ENCODE data around the gene DEPDC5. TPM values are rescaled to one million over a fixed set of nuclear protein-coding genes. Genes with fewer than 3 reads are reported as not detected.

DEPDC5 gene
- total RNA-seq, 1 donor from 2014 or later, result 13.0 TPM

- H3K27ac ChIP-seq (ENCODE audit: low read depth, low read length), result no peak overlapping the region
- no peak overlapping the region for H3K9ac ChIP-seq (ENCODE audit: low read length)
- Mint-ChIP-seq H3K9me3 (ENCODE audit: unreplicated experiment) (no peaks in the 10 kb centered on the region), H3K27me3 (ENCODE audit: low read depth, unreplicated experiment) (no peaks in the 10 kb centered on the region), H3K4me3 (ENCODE audit: unreplicated experiment) (no peak overlapping the region), H3K4me1 (ENCODE audit: low read depth, unreplicated experiment) (no peaks in the 10 kb centered on the region), H3K36me3 (ENCODE audit: low read depth, unreplicated experiment) (peaks cover 8% of the 10 kb centered on the region), H3K27ac (ENCODE audit: unreplicated experiment) (no peak overlapping the region)
- no peaks in the 10 kb centered on the region for H4K20me1 ChIP-seq (ENCODE audit: insufficient read depth, low read length)
- no peak overlapping the region for H3K4me2 ChIP-seq (ENCODE audit: low read length)
- no peaks in the 10 kb centered on the region for H3K79me2 ChIP-seq (ENCODE audit: insufficient read depth, low read length)
- DNase-seq (ENCODE audit: low read depth), result no peak
- H3K9me3 ChIP-seq (ENCODE audit: insufficient read depth, low read depth, low read length), result no peaks in the 10 kb centered on the region
- TF ChIP-seq EZH2 (IDR thresholded peaks at IDR 0.05; ENCODE audit: insufficient read depth, low read length), result no peak
- no peak for TF ChIP-seq CTCF (IDR thresholded peaks at IDR 0.05; ENCODE audit: insufficient read depth, low read depth, low read length)
- no peaks in the 10 kb centered on the region for H3K4me1 ChIP-seq (ENCODE audit: insufficient read depth, low read length)
- no peak overlapping the region for H3K4me3 ChIP-seq (ENCODE audit: insufficient read depth, low read depth, low read length)
- H3K36me3 ChIP-seq (ENCODE audit: insufficient read depth, low read length), result peaks cover 10% of the 10 kb centered on the region
- no peak for FAIRE-seq
- H2AFZ ChIP-seq (ENCODE audit: low read depth, low read length), result no peak overlapping the region
- H3K27me3 ChIP-seq (ENCODE audit: insufficient read depth, low read length), result no peaks in the 10 kb centered on the region
Measured at GRCh38 chr22:31764785-31765184, 11.0 kb downstream of the DEPDC5 start.

DNA sequence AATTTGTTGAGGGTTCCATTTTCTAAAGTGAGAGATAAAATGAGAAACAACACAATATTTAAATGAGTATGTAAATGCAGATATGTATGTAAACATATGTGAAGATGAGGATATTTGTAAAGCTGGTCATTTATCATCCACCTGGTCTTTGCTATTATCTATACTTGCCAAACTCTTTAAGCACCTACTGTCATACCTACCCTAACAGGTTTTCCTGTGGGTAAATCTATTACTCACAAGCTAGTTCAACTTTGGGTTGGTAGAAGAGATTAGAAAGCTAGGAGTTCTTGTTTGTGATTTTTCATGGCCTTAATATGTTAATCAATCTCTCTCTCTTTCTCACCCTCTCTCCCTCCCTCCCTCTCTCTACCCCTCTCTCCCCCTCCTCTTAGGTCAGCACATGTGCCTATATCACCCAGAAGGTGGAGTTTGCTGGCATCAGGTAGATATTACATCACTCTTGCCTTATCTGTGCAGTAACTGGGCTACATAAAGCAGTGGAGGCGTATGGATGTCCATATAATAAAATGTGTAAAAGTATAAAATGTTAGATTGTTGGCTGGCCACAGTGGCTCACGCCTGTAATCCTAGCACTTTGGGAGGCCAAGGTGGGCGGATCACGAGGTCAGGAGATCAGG lies 14.7 kb downstream of the DEPDC5 start:
- Mint-ChIP-seq H3K4me1 (ENCODE audit: low read depth, unreplicated experiment) (no peaks in the 10 kb centered on the region), H3K27me3 (ENCODE audit: low read depth, unreplicated experiment) (no peaks in the 10 kb centered on the region), H3K36me3 (ENCODE audit: low read depth, unreplicated experiment) (peaks cover 8% of the 10 kb centered on the region), H3K4me3 (ENCODE audit: unreplicated experiment) (no peak overlapping the region), H3K27ac (ENCODE audit: unreplicated experiment) (no peak overlapping the region), H3K9me3 (ENCODE audit: unreplicated experiment) (no peaks in the 10 kb centered on the region)
- H3K27ac ChIP-seq (ENCODE audit: low read depth, low read length), result no peak overlapping the region
- H3K4me3 ChIP-seq (ENCODE audit: insufficient read depth, low read depth, low read length), result no peak overlapping the region
- no peak overlapping the region for H2AFZ ChIP-seq (ENCODE audit: low read depth, low read length)
- no peaks in the 10 kb centered on the region for H3K9me3 ChIP-seq (ENCODE audit: insufficient read depth, low read depth, low read length)
- H3K27me3 ChIP-seq (ENCODE audit: insufficient read depth, low read length), result no peaks in the 10 kb centered on the region
- FAIRE-seq (no peak), DNase-seq (ENCODE audit: low read depth) (no peak)
- H4K20me1 ChIP-seq (ENCODE audit: insufficient read depth, low read length), result no peaks in the 10 kb centered on the region
- H3K4me1 ChIP-seq (ENCODE audit: insufficient read depth, low read length), result no peaks in the 10 kb centered on the region
- TF ChIP-seq EZH2 (IDR thresholded peaks at IDR 0.05; ENCODE audit: insufficient read depth, low read length), result no peak
- TF ChIP-seq CTCF (IDR thresholded peaks at IDR 0.05; ENCODE audit: insufficient read depth, low read depth, low read length), result no peak
- H3K36me3 ChIP-seq (ENCODE audit: insufficient read depth, low read length), result peaks cover 10% of the 10 kb centered on the region
- H3K79me2 ChIP-seq (ENCODE audit: insufficient read depth, low read length), result no peaks in the 10 kb centered on the region
- H3K4me2 ChIP-seq (ENCODE audit: low read length), result no peak overlapping the region
- no peak overlapping the region for H3K9ac ChIP-seq (ENCODE audit: low read length)

GRCh38 chr22:31773416-31773815 lies 19.6 kb downstream of the DEPDC5 start:
- DNase-seq (ENCODE audit: low read depth), result no peak
- Mint-ChIP-seq H3K27me3 (ENCODE audit: low read depth, unreplicated experiment) (no peaks in the 10 kb centered on the region), H3K36me3 (ENCODE audit: low read depth, unreplicated experiment) (peaks cover 9% of the 10 kb centered on the region), H3K27ac (ENCODE audit: unreplicated experiment) (no peak overlapping the region), H3K4me1 (ENCODE audit: low read depth, unreplicated experiment) (no peaks in the 10 kb centered on the region), H3K9me3 (ENCODE audit: unreplicated experiment) (no peaks in the 10 kb centered on the region), H3K4me3 (ENCODE audit: unreplicated experiment) (no peak overlapping the region)
- FAIRE-seq, result no peak
- TF ChIP-seq EZH2 (IDR thresholded peaks at IDR 0.05; ENCODE audit: insufficient read depth, low read length) (no peak), CTCF (IDR thresholded peaks at IDR 0.05; ENCODE audit: insufficient read depth, low read depth, low read length) (no peak)
- H3K9ac ChIP-seq (ENCODE audit: low read length), result no peak overlapping the region
- H3K79me2 ChIP-seq (ENCODE audit: insufficient read depth, low read length), result no peaks in the 10 kb centered on the region
- no peaks in the 10 kb centered on the region for H3K4me1 ChIP-seq (ENCODE audit: insufficient read depth, low read length)
- no peaks in the 10 kb centered on the region for H4K20me1 ChIP-seq (ENCODE audit: insufficient read depth, low read length)
- no peaks in the 10 kb centered on the region for H3K27me3 ChIP-seq (ENCODE audit: insufficient read depth, low read length)
- no peak overlapping the region for H3K4me3 ChIP-seq (ENCODE audit: insufficient read depth, low read depth, low read length)
- no peak overlapping the region for H2AFZ ChIP-seq (ENCODE audit: low read depth, low read length)
- H3K9me3 ChIP-seq (ENCODE audit: insufficient read depth, low read depth, low read length), result no peaks in the 10 kb centered on the region
- H3K27ac ChIP-seq (ENCODE audit: low read depth, low read length), result no peak overlapping the region
- H3K36me3 ChIP-seq (ENCODE audit: insufficient read depth, low read length), result peaks cover 11% of the 10 kb centered on the region
- no peak overlapping the region for H3K4me2 ChIP-seq (ENCODE audit: low read length)
